HG03103 (cell line): ENCODE measurements around the gene FBXO47.

Experiments
- ATAC-seq: cut with Tn5 transposase; IDR thresholded peaks from one replicate; pipeline ENCODE4 v1.9.1; 2021; ENCODE audit warnings: low read depth; ENCODE audit not compliant: unreplicated experiment

Gene FBXO47

GRCh38 chr17:38888842-38889241, 78.4 kb downstream of the FBXO47 start:
- ATAC-seq, result no peak

DNA sequence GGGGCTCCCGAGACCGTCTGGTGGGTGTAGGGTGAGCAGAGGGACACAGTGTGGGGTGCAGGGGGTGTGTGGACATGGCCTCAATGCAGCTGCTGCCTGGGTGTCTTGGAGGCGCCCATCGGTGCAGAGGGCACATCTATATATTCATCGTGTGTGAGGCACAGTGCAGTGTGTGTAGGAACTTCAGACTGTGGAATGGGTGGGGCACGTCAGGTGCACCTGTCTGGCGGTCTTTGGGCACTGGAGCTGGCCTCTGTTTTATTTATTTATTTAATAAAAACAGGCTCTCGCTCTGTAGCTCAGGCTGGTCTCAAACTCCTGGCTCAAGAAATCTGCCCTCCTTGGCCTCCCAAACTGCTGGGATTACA, 80.6 kb downstream of the FBXO47 start:
- no peak for ATAC-seq
